ENCODE measurements around the gene FAM117A.
"Not testable (repeated sequence)": the region's sequence is repeated elsewhere in the genome, so short reads cannot be mapped to it uniquely, and the experiment has no call there.

The FAM117A gene

GRCh38 chr17:49762151-49762941 is 1.6 kb downstream of the FAM117A start:
- DNase-seq (ENCODE audit: low spot score) = no peak

- DNase-seq (ENCODE audit: low spot score) = no peak
Measured at GRCh38 chr17:49760932-49761558, 2.9 kb downstream of the FAM117A start.

GRCh38 chr17:49760296-49760695 is 3.6 kb downstream of the FAM117A start:
- DNase-seq (ENCODE audit: low spot score) = no peak

- no peak for DNase-seq (ENCODE audit: low spot score)
Measured at GRCh38 chr17:49759203-49759602, 4.7 kb downstream of the FAM117A start.

- not testable (repeated sequence) for DNase-seq (ENCODE audit: low spot score)
Measured at GRCh38 chr17:49758464-49759010, 5.4 kb downstream of the FAM117A start.

GRCh38 chr17:49757151-49757777 is 6.7 kb downstream of the FAM117A start:
- no peak for DNase-seq (ENCODE audit: low spot score)

- no peak for DNase-seq (ENCODE audit: low spot score)
Measured at GRCh38 chr17:49756323-49757150, 7.4 kb downstream of the FAM117A start.

- DNase-seq (ENCODE audit: low spot score) = no peak
Measured at GRCh38 chr17:49755663-49756283, 8.2 kb downstream of the FAM117A start.

- no peak for DNase-seq (ENCODE audit: low spot score)
Measured at GRCh38 chr17:49753959-49754391, 10.0 kb downstream of the FAM117A start.

GRCh38 chr17:49752508-49752907 is 11.4 kb downstream of the FAM117A start:
- no peak for DNase-seq (ENCODE audit: low spot score)

- DNase-seq (ENCODE audit: low spot score) = no peak
Measured at GRCh38 chr17:49749730-49750129, 14.2 kb downstream of the FAM117A start.

GRCh38 chr17:49748791-49749190 is 15.1 kb downstream of the FAM117A start:
- no peak for DNase-seq (ENCODE audit: low spot score)

GRCh38 chr17:49748223-49748622 is 15.7 kb downstream of the FAM117A start:
- DNase-seq (ENCODE audit: low spot score) = no peak

GRCh38 chr17:49747632-49748031 is 16.3 kb downstream of the FAM117A start:
- DNase-seq (ENCODE audit: low spot score) = no peak

- peak; percentile 41 for DNase-seq (ENCODE audit: low spot score)
Measured at GRCh38 chr17:49746791-49747490, 17.0 kb downstream of the FAM117A start.

- no peak for DNase-seq (ENCODE audit: low spot score)
Measured at GRCh38 chr17:49745175-49746139, 18.5 kb downstream of the FAM117A start.

- DNase-seq (ENCODE audit: low spot score) = no peak
Measured at GRCh38 chr17:49742166-49742638, 21.7 kb downstream of the FAM117A start.

GRCh38 chr17:49741692-49742076 is 22.2 kb downstream of the FAM117A start:
- no peak for DNase-seq (ENCODE audit: low spot score)

GRCh38 chr17:49741009-49741691 is 22.8 kb downstream of the FAM117A start:
- no peak for DNase-seq (ENCODE audit: low spot score)
